H1 (cell line): ENCODE data around the gene MBD1. TPM values are rescaled to one million over a fixed set of nuclear protein-coding genes. Genes with fewer than 3 reads are reported as not detected.

Experiments used
- JUN ChIP-seq: IDR thresholded peaks from 2 replicates; pipeline ENCODE4 v1.6.1; 2011; ENCODE audit warnings: low read depth, mild to moderate bottlenecking, improper control_type of control experiment, low read length
- polyA plus RNA-seq, 7 experiments: library from polyadenylated mRNA; depleted of rRNA in 3 of 7; stranded (reverse) in 5 of 7; unstranded in 2 of 7; fragments of >200 nt in 5 of 7; fragments of 200-250 nt in 2 of 7; gene quantifications; 1 replicate in 5 of 7; 2 replicates in 1 of 7; 4 replicates in 1 of 7; pipeline versions ENCODE4 v1.2.1 to v1.2.3, GENCODE V29; 2011 to 2013; ENCODE audit warnings: missing spikeins in 2 of 7, mixed read lengths in 2 of 7
- total RNA-seq: library from RNA; stranded (reverse); fragmentation: NEBNext Ultra II Directional; extraction: Animal tissue kit (Norgen Biotek cat#: 25700); gene quantifications from 2 replicates; pipeline ENCODE4 v1.2.1, GENCODE V29; 2021
- TF ChIP-seq, protein P1 (sequence below): fragments of 300-600 bp; sonication (generic); IDR thresholded peaks from 2 replicates; pipeline ENCODE4 v1.7.1; 2012; ENCODE audit warnings: low read length, moderate library complexity, mild to moderate bottlenecking, inconsistent platforms; ENCODE audit not compliant: insufficient replicate concordance
- TF ChIP-seq, protein P2 (sequence below), 3 experiments: IDR thresholded peaks; 1 replicate in 2 of 3; 2 replicates in 1 of 3; pipeline versions ENCODE4 v1.5.1 to v1.6.1; 2011; ENCODE audit warnings: low read length in 3 of 3, mild to moderate bottlenecking in 3 of 3, inconsistent platforms in 2 of 3, low read depth in 1 of 3, moderate library complexity in 1 of 3; ENCODE audit not compliant: insufficient read depth in 1 of 3; ENCODE audit errors: control extremely low read depth in 1 of 3

MBD1 gene
- total and polyA plus RNA-seq, 2 of the 8 experiments (the other 6 are each of a cell fraction or from before 2014, with no cell fraction given): 32.2 to 41.6 TPM

DNA sequence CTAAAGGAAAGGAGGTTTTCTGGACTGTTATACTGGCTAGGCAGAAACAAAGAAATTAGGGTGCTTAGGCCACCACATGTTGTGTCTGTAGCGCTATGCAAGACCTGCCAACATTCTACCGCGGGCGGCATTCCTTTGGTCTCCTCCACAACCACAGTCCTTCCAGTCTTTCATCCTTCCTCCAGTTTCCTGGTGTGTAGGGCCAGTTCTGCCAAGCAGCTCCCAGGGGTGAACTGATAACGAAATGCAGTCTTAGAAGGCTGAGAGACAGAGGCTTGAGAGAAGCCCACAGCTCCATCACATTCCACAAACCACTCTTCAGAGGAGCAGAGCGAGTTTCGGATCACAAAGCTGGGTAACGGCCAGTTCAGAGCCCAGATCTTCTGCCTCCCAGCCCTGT, 25.6 kb upstream of the MBD1 start (continued):
- TF ChIP-seq, protein P1, sequence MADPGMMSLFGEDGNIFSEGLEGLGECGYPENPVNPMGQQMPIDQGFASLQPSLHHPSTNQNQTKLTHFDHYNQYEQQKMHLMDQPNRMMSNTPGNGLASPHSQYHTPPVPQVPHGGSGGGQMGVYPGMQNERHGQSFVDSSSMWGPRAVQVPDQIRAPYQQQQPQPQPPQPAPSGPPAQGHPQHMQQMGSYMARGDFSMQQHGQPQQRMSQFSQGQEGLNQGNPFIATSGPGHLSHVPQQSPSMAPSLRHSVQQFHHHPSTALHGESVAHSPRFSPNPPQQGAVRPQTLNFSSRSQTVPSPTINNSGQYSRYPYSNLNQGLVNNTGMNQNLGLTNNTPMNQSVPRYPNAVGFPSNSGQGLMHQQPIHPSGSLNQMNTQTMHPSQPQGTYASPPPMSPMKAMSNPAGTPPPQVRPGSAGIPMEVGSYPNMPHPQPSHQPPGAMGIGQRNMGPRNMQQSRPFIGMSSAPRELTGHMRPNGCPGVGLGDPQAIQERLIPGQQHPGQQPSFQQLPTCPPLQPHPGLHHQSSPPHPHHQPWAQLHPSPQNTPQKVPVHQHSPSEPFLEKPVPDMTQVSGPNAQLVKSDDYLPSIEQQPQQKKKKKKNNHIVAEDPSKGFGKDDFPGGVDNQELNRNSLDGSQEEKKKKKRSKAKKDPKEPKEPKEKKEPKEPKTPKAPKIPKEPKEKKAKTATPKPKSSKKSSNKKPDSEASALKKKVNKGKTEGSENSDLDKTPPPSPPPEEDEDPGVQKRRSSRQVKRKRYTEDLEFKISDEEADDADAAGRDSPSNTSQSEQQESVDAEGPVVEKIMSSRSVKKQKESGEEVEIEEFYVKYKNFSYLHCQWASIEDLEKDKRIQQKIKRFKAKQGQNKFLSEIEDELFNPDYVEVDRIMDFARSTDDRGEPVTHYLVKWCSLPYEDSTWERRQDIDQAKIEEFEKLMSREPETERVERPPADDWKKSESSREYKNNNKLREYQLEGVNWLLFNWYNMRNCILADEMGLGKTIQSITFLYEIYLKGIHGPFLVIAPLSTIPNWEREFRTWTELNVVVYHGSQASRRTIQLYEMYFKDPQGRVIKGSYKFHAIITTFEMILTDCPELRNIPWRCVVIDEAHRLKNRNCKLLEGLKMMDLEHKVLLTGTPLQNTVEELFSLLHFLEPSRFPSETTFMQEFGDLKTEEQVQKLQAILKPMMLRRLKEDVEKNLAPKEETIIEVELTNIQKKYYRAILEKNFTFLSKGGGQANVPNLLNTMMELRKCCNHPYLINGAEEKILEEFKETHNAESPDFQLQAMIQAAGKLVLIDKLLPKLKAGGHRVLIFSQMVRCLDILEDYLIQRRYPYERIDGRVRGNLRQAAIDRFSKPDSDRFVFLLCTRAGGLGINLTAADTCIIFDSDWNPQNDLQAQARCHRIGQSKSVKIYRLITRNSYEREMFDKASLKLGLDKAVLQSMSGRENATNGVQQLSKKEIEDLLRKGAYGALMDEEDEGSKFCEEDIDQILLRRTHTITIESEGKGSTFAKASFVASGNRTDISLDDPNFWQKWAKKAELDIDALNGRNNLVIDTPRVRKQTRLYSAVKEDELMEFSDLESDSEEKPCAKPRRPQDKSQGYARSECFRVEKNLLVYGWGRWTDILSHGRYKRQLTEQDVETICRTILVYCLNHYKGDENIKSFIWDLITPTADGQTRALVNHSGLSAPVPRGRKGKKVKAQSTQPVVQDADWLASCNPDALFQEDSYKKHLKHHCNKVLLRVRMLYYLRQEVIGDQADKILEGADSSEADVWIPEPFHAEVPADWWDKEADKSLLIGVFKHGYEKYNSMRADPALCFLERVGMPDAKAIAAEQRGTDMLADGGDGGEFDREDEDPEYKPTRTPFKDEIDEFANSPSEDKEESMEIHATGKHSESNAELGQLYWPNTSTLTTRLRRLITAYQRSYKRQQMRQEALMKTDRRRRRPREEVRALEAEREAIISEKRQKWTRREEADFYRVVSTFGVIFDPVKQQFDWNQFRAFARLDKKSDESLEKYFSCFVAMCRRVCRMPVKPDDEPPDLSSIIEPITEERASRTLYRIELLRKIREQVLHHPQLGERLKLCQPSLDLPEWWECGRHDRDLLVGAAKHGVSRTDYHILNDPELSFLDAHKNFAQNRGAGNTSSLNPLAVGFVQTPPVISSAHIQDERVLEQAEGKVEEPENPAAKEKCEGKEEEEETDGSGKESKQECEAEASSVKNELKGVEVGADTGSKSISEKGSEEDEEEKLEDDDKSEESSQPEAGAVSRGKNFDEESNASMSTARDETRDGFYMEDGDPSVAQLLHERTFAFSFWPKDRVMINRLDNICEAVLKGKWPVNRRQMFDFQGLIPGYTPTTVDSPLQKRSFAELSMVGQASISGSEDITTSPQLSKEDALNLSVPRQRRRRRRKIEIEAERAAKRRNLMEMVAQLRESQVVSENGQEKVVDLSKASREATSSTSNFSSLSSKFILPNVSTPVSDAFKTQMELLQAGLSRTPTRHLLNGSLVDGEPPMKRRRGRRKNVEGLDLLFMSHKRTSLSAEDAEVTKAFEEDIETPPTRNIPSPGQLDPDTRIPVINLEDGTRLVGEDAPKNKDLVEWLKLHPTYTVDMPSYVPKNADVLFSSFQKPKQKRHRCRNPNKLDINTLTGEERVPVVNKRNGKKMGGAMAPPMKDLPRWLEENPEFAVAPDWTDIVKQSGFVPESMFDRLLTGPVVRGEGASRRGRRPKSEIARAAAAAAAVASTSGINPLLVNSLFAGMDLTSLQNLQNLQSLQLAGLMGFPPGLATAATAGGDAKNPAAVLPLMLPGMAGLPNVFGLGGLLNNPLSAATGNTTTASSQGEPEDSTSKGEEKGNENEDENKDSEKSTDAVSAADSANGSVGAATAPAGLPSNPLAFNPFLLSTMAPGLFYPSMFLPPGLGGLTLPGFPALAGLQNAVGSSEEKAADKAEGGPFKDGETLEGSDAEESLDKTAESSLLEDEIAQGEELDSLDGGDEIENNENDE: no peak
- TF ChIP-seq, protein P2, sequence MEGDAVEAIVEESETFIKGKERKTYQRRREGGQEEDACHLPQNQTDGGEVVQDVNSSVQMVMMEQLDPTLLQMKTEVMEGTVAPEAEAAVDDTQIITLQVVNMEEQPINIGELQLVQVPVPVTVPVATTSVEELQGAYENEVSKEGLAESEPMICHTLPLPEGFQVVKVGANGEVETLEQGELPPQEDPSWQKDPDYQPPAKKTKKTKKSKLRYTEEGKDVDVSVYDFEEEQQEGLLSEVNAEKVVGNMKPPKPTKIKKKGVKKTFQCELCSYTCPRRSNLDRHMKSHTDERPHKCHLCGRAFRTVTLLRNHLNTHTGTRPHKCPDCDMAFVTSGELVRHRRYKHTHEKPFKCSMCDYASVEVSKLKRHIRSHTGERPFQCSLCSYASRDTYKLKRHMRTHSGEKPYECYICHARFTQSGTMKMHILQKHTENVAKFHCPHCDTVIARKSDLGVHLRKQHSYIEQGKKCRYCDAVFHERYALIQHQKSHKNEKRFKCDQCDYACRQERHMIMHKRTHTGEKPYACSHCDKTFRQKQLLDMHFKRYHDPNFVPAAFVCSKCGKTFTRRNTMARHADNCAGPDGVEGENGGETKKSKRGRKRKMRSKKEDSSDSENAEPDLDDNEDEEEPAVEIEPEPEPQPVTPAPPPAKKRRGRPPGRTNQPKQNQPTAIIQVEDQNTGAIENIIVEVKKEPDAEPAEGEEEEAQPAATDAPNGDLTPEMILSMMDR (IDR thresholded peaks at IDR 0.05; ENCODE audit: control extremely low read depth in 1 of 3, insufficient read depth in 1 of 3, low read depth in 1 of 3, low read length in 3 of 3): no peak
- TF ChIP-seq JUN: no peak
